SK-N-SH (cell line): ENCODE data around the gene TARBP1. TPM values are rescaled to one million over a fixed set of nuclear protein-coding genes. Genes with fewer than 3 reads are reported as not detected.
"Not testable (repeated sequence)": the region's sequence is repeated elsewhere in the genome, so short reads cannot be mapped to it uniquely, and the experiment has no call there.

Experiments
- CTCF ChIA-PET: fragments of 300-600, 350-600 bp; formaldehyde crosslinking; extraction: SDS; loops from one replicate; lab custom pipeline; 2021; lab: Yijun Ruan, JAX
- POLR2A ChIA-PET: fragments of 350-600 bp; sonication (Branson Sonifier 250); formaldehyde crosslinking; extraction: SDS; loops from one replicate; lab custom pipeline; 2020; ENCODE audit warnings: antibody characterized with exemption, inconsistent platforms; lab: Yijun Ruan, JAX
- DNase-seq: peaks from one replicate; pipeline ENCODE4 v3.0.0; 2012
- H2AFZ ChIP-seq: fragments of 200-600 bp; sonication (generic); 2 replicates; pipeline ENCODE4 v1.8.1; 2016; ENCODE audit warnings: antibody characterized with exemption, mild to moderate bottlenecking, low read depth
- H3F3A ChIP-seq: fragments of 200-600 bp; sonication (generic); replicated peaks from 2 replicates; pipeline ENCODE3; 2016; ENCODE audit warnings: antibody characterized with exemption, mild to moderate bottlenecking; ENCODE audit not compliant: insufficient read depth
- H3K27ac ChIP-seq, 2 experiments: fragments of 200-500 bp in 1 of 2; fragments of 200-600 bp in 1 of 2; sonication (Bioruptor generic) in 1 of 2; sonication (generic), shearing (Covaris generic) in 1 of 2; 2 replicates each; pipeline versions ENCODE4 v1.5.1 to v1.6.1; 2014 to 2016; ENCODE audit warnings: low read depth in 2 of 2, inconsistent platforms in 1 of 2, low read length in 1 of 2, mild to moderate bottlenecking in 1 of 2, mixed read lengths in 1 of 2
- H3K27me3 ChIP-seq: fragments of 200-600 bp; sonication (generic), shearing (Covaris generic); 2 replicates; pipeline ENCODE4 v1.6.1; 2016; ENCODE audit warnings: mixed run types; ENCODE audit not compliant: insufficient read depth
- H3K36me3 ChIP-seq, 2 experiments: fragments of 200-500 bp in 1 of 2; fragments of 200-600 bp in 1 of 2; sonication (Bioruptor generic) in 1 of 2; sonication (generic) in 1 of 2; replicated peaks in 1 of 2; 2 replicates each; pipeline versions ENCODE3 to v1.5.1; 2014 to 2016; ENCODE audit warnings: low read length in 1 of 2, mild to moderate bottlenecking in 1 of 2; ENCODE audit not compliant: insufficient read depth in 2 of 2, control insufficient read depth in 1 of 2
- H3K4me1 ChIP-seq, 2 experiments: fragments of 200-500 bp in 1 of 2; fragments of 200-600 bp in 1 of 2; sonication (Bioruptor generic) in 1 of 2; sonication (generic), shearing (Covaris generic) in 1 of 2; 2 replicates each; pipeline versions ENCODE4 v1.5.1 to v1.6.1; 2014 to 2016; ENCODE audit warnings: low read depth in 1 of 2, low read length in 1 of 2, mixed run types in 1 of 2; ENCODE audit not compliant: insufficient read depth in 2 of 2, control insufficient read depth in 1 of 2
- H3K4me2 ChIP-seq: fragments of 200-600 bp; sonication (generic), shearing (Covaris generic); 2 replicates; pipeline ENCODE4 v1.6.1; 2017; ENCODE audit warnings: mixed run types
- H3K4me3 ChIP-seq, 2 experiments: fragments of 200-500 bp in 1 of 2; fragments of 200-600 bp in 1 of 2; sonication (Bioruptor generic) in 1 of 2; sonication (generic), shearing (Covaris generic) in 1 of 2; 2 replicates each; pipeline versions ENCODE4 v1.5.1 to v1.8.1; 2014 to 2016; ENCODE audit warnings: low read depth in 2 of 2, inconsistent platforms in 1 of 2, low read length in 1 of 2, mild to moderate bottlenecking in 1 of 2, mixed read lengths in 1 of 2, moderate library complexity in 1 of 2
- H3K79me2 ChIP-seq: fragments of 200-600 bp; sonication (generic); 2 replicates; pipeline ENCODE4 v1.8.1; 2017; ENCODE audit warnings: mild to moderate bottlenecking; ENCODE audit not compliant: insufficient read depth
- H3K9ac ChIP-seq: fragments of 200-600 bp; sonication (generic); 2 replicates; pipeline ENCODE4 v1.6.1; 2017; ENCODE audit warnings: mixed run types
- H3K9me2 ChIP-seq: fragments of 200-600 bp; sonication (generic); 2 replicates; pipeline ENCODE4 v1.6.1; 2017; ENCODE audit warnings: mixed run types
- H3K9me3 ChIP-seq: fragments of 200-600 bp; sonication (generic); 2 replicates; pipeline ENCODE4 v1.6.1; 2017; ENCODE audit warnings: mixed run types, mild to moderate bottlenecking, moderate library complexity
- H4K20me1 ChIP-seq: fragments of 200-600 bp; sonication (generic); 2 replicates; pipeline ENCODE4 v1.6.1; 2017; ENCODE audit warnings: mild to moderate bottlenecking, mixed run types; ENCODE audit not compliant: insufficient read depth
- ELF1 ChIP-seq: IDR thresholded peaks from 2 replicates; pipeline ENCODE4 v1.4.0; 2012
- FOSL2 ChIP-seq: IDR thresholded peaks from 2 replicates; pipeline ENCODE4 v1.4.0; 2012; ENCODE audit warnings: low read depth, mild to moderate bottlenecking, moderate library complexity, borderline replicate concordance
- GABPA ChIP-seq: IDR thresholded peaks from 2 replicates; pipeline ENCODE4 v1.4.0; 2012; ENCODE audit warnings: low read depth, mild to moderate bottlenecking
- JUND ChIP-seq: IDR thresholded peaks from 2 replicates; pipeline ENCODE4 v1.4.0; 2012
- MEF2A ChIP-seq: IDR thresholded peaks from 2 replicates; pipeline ENCODE4 v1.4.0; 2012; ENCODE audit warnings: low read depth, borderline replicate concordance
- NRF1 ChIP-seq: IDR thresholded peaks from 2 replicates; pipeline ENCODE4 v1.6.1; 2012; ENCODE audit warnings: low read depth, mild to moderate bottlenecking, low read length
- SIN3A ChIP-seq: IDR thresholded peaks from 2 replicates; pipeline ENCODE4 v1.6.1; 2012; ENCODE audit warnings: low read depth, mild to moderate bottlenecking, low read length, moderate library complexity, borderline replicate concordance
- TEAD4 ChIP-seq: IDR thresholded peaks from 2 replicates; pipeline ENCODE4 v1.4.0; 2012; ENCODE audit warnings: mild to moderate bottlenecking, borderline replicate concordance; ENCODE audit not compliant: insufficient read depth
- whole genome bisulfite sequencing: methylation state at CpG from one replicate; pipeline ENCODE4 v1.1.6; 2017; ENCODE audit warnings: low lambda C conversion rate; 5-methylcytosine and 5-hydroxymethylcytosine counted together
- polyA plus RNA-seq, 3 experiments: library from polyadenylated mRNA; depleted of rRNA; stranded (reverse); fragments of >200 nt; gene quantifications; 2 replicates each; pipeline ENCODE4 v1.2.3, GENCODE V29; 2012
- TF ChIP-seq, protein P1 (sequence below): fragments of 150-350 bp; IDR thresholded peaks from 2 replicates; pipeline ENCODE4 v1.6.1; 2016; ENCODE audit warnings: mild to moderate bottlenecking, low read depth, low read length
- TF ChIP-seq, protein P2 (sequence below): IDR thresholded peaks from 2 replicates; pipeline ENCODE4 v1.4.0; 2012; ENCODE audit warnings: low read depth, borderline replicate concordance

Gene TARBP1
- polyA plus RNA-seq, 1 of the 3 experiments (the other 2 are of a cell fraction) = 33.0 TPM

DNA sequence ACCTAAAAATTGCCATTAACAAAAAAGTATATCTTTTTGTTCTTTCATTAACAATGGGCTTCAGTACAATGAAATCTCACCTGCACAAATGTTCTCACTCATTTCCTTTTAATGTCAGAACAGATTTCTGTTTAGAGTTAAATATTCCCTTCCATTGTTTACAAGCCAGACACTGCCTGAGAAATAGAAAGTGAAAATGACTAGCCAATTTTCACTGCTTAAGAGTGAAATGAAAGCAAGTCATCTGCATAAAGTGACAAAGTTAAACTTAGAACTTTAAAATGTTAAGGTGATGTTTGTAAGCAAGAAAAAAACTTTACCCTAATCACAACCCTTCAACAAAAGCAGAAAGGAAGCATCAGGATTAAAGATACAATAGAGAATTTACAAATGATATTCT is 78.2 kb downstream of the TARBP1 start:
- no peaks in the 10 kb centered on the region for H3K9me2 ChIP-seq
- TF ChIP-seq, protein P1, sequence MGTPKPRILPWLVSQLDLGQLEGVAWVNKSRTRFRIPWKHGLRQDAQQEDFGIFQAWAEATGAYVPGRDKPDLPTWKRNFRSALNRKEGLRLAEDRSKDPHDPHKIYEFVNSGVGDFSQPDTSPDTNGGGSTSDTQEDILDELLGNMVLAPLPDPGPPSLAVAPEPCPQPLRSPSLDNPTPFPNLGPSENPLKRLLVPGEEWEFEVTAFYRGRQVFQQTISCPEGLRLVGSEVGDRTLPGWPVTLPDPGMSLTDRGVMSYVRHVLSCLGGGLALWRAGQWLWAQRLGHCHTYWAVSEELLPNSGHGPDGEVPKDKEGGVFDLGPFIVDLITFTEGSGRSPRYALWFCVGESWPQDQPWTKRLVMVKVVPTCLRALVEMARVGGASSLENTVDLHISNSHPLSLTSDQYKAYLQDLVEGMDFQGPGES = no peak
- no peak for TF ChIP-seq SIN3A
- TF ChIP-seq JUND = no peak
- TF ChIP-seq, protein P2, sequence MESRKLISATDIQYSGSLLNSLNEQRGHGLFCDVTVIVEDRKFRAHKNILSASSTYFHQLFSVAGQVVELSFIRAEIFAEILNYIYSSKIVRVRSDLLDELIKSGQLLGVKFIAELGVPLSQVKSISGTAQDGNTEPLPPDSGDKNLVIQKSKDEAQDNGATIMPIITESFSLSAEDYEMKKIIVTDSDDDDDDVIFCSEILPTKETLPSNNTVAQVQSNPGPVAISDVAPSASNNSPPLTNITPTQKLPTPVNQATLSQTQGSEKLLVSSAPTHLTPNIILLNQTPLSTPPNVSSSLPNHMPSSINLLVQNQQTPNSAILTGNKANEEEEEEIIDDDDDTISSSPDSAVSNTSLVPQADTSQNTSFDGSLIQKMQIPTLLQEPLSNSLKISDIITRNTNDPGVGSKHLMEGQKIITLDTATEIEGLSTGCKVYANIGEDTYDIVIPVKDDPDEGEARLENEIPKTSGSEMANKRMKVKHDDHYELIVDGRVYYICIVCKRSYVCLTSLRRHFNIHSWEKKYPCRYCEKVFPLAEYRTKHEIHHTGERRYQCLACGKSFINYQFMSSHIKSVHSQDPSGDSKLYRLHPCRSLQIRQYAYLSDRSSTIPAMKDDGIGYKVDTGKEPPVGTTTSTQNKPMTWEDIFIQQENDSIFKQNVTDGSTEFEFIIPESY = no peak
- TF ChIP-seq GABPA = no peak
- TF ChIP-seq NRF1 = no peak
- TF ChIP-seq MEF2A = no peak
- no peak for TF ChIP-seq TEAD4
- no peak for TF ChIP-seq FOSL2
- no peak for TF ChIP-seq ELF1
- H3K9me3 ChIP-seq = no peaks in the 10 kb centered on the region
- H3K79me2 ChIP-seq = no peaks in the 10 kb centered on the region
- H3K4me2 ChIP-seq = peak overlapping the region; percentile 25; the same call in 1 of the 2 replicates
- H3K9ac ChIP-seq = no peak overlapping the region
- peaks cover 4 to 27% of the 10 kb centered on the region in 2 experiments for H3K36me3 ChIP-seq
- no peaks in the 10 kb centered on the region for H4K20me1 ChIP-seq
- no peaks in the 10 kb centered on the region for H3K27me3 ChIP-seq
- CTCF ChIA-PET = no interaction called here
- 0 out of 4 replicates have a peak overlapping the region, but pooled peaks of 1 of the 2 experiments have one; percentile 3 for H3K4me3 ChIP-seq
- peak overlapping the region; percentile 24 to 43; a peak in 3 of 4 replicates for H3K27ac ChIP-seq
- POLR2A ChIA-PET = no interaction called here
- peaks cover 8% of the 10 kb centered on the region for H3F3A ChIP-seq
- peaks cover 0 to 5% of the 10 kb centered on the region in 2 experiments; a peak in 3 of 4 replicates for H3K4me1 ChIP-seq
- no peak overlapping the region for H2AFZ ChIP-seq
- no peak for DNase-seq

DNA sequence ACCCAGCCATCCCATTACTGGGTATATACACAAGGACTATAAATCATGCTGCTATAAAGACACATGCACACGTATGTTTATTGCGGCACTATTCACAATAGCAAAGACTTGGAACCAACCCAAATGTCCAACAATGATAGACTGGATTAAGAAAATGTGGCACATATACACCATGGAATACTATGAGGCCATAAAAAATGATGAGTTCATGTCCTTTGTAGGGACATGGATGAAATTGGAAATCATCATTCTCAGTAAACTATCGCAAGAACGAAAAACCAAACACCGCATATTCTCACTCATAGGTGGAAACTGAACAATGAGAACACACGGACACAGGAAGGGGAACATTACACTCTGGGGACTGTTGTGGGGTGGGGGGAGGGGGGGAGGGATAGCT is 79.5 kb downstream of the TARBP1 start:
- H3K4me1 ChIP-seq, CTCF ChIA-PET, H3F3A ChIP-seq, H3K9me2 ChIP-seq, H3K4me3 ChIP-seq, H2AFZ ChIP-seq, H3K9ac ChIP-seq, H4K20me1 ChIP-seq, POLR2A ChIA-PET, DNase-seq, H3K27me3 ChIP-seq, H3K79me2 ChIP-seq, H3K9me3 ChIP-seq: not testable (repeated sequence)
- H3K4me2 ChIP-seq = 0 out of 2 replicates have a peak overlapping the region, but pooled peaks have one; percentile 54
- peak overlapping the region in 1 of 2 experiments; percentile 35; a peak in 2 of 4 replicates for H3K27ac ChIP-seq
- H3K36me3 ChIP-seq = peaks cover 4 to 14% of the 10 kb centered on the region in 2 experiments
- WGBS = 93% methylated on average over 6 of the region's 6 CpGs
